Femur (tissue), 1 donor: ENCODE results near the gene SCN9A.

ENCODE experiments used
- DNase-seq: peaks from one replicate; pipeline ENCODE4 v3.0.0-alpha.2; 2017

Gene SCN9A

GRCh38 chr2:166167449-166167848 lies 208.3 kb downstream of the SCN9A start:
- DNase-seq = no peak

GRCh38 chr2:166163775-166164174 lies 212.0 kb downstream of the SCN9A start:
- DNase-seq = no peak

GRCh38 chr2:166158546-166158945 lies 217.2 kb downstream of the SCN9A start:
- DNase-seq = no peak

GRCh38 chr2:166157578-166157977 lies 218.2 kb downstream of the SCN9A start:
- DNase-seq = no peak

GRCh38 chr2:166156985-166157490 lies 218.7 kb downstream of the SCN9A start:
- DNase-seq = no peak

- no peak for DNase-seq
Observed at GRCh38 chr2:166155589-166155988, 220.2 kb downstream of the SCN9A start.

- no peak for DNase-seq
Observed at GRCh38 chr2:166154685-166155338, 220.9 kb downstream of the SCN9A start.

- DNase-seq = no peak
Observed at GRCh38 chr2:166152064-166152463, 223.7 kb downstream of the SCN9A start.

GRCh38 chr2:166148500-166149400 lies 227.0 kb downstream of the SCN9A start:
- DNase-seq = no peak

- no peak for DNase-seq
Observed at GRCh38 chr2:166147883-166148282, 227.9 kb downstream of the SCN9A start.
